K562 (cell line): ENCODE measurements around the gene LRRC10B. TPM values are rescaled to one million over a fixed set of nuclear protein-coding genes. Genes with fewer than 3 reads are reported as not detected.

Source experiments
- CBX3 ChIP-seq, 2 experiments: IDR thresholded peaks; 1 replicate in 1 of 2; 2 replicates in 1 of 2; pipeline ENCODE4 v1.6.1; 2012; ENCODE audit warnings: inconsistent platforms in 2 of 2, low read length in 2 of 2, borderline replicate concordance in 1 of 2, control low read depth in 1 of 2
- HCFC1 ChIP-seq: IDR thresholded peaks from 2 replicates; pipeline ENCODE4 v1.6.1; 2012; ENCODE audit warnings: low read depth, low read length, improper control_type of control experiment
- OTX1 ChIP-seq: fragments of 450-650 bp; formaldehyde crosslinking; IDR thresholded peaks from 2 replicates; pipeline ENCODE4 v1.4.0; 2022; ENCODE audit warnings: mild to moderate bottlenecking
- TGIF2 ChIP-seq: sonication (generic); formaldehyde crosslinking; IDR thresholded peaks from 2 replicates; pipeline ENCODE4 v1.8.1; 2022; ENCODE audit warnings: mild to moderate bottlenecking, missing genetic modification reagents, moderate library complexity
- ZNF197 ChIP-seq: fragments of 200-800 bp; sonication (Bioruptor generic); IDR thresholded peaks from 2 replicates; pipeline ENCODE4 v1.6.1; 2016; ENCODE audit warnings: low read depth, missing genetic modification characterization, missing compliant biosample characterization
- ZNF282 ChIP-seq: sonication (generic); formaldehyde crosslinking; IDR thresholded peaks from 2 replicates; pipeline ENCODE4 v1.8.1; 2023; ENCODE audit warnings: missing genetic modification reagents
- ZNF76 ChIP-seq: fragments of 250-450 bp; sonication (Bioruptor Pico); IDR thresholded peaks from 2 replicates; pipeline ENCODE4 v1.4.0; 2020; ENCODE audit warnings: mild to moderate bottlenecking, moderate library complexity, borderline replicate concordance
- polyA plus RNA-seq, 8 experiments: library from polyadenylated mRNA; depleted of rRNA in 4 of 8; stranded (reverse) in 5 of 8; unstranded in 3 of 8; fragments of >200 nt; fragmentation: Nextera tagmentation in 2 of 8; fragmentation: Illumina TruSeq in 1 of 8; extraction: Ambion mirVana in 2 of 8; extraction: Trizol in 1 of 8; gene quantifications; 2 replicates each; pipeline versions ENCODE4 v1.2.1 to v1.2.3, GENCODE V29; 2011 to 2014; ENCODE audit warnings: inconsistent platforms in 1 of 8, missing spikeins in 1 of 8
- total RNA-seq, 7 experiments: library from RNA; depleted of rRNA in 6 of 7; stranded (reverse); fragments of >200 nt in 6 of 7; fragmentation: Illumina TruSeq in 2 of 7; extraction: Trizol in 2 of 7; gene quantifications; 2 replicates each; pipeline versions ENCODE4 v1.2.1 to v1.2.3, GENCODE V29; 2011 to 2021; ENCODE audit warnings: low replicate concordance in 1 of 7
- TF ChIP-seq, protein P1 (sequence below): fragments of 200-800 bp; sonication (Bioruptor generic); IDR thresholded peaks from 2 replicates; pipeline ENCODE4 v1.6.1; 2017; ENCODE audit warnings: missing genetic modification characterization, missing compliant biosample characterization
- TF ChIP-seq, protein P2 (sequence below): fragments of 450-650 bp; formaldehyde crosslinking; conservative IDR thresholded peaks from 2 replicates; pipeline ENCODE4 v1.4.0; 2022; ENCODE audit warnings: mild to moderate bottlenecking, missing genetic modification characterization
- TF ChIP-seq, protein P3 (sequence below), 2 experiments: fragments of 250-450 bp in 1 of 2; fragments of 450-650 bp in 1 of 2; sonication (Bioruptor Pico) in 1 of 2; IDR thresholded peaks; 2 replicates each; pipeline versions ENCODE4 v1.6.1 to v1.8.0; 2016 to 2021; ENCODE audit warnings: mild to moderate bottlenecking in 2 of 2, moderate library complexity in 2 of 2, missing compliant biosample characterization in 1 of 2, missing genetic modification characterization in 1 of 2
- TF ChIP-seq, protein P4 (sequence below): IDR thresholded peaks from 2 replicates; pipeline ENCODE4 v1.6.1; 2011; ENCODE audit warnings: borderline replicate concordance, low read depth, mild to moderate bottlenecking, moderate library complexity, low read length; ENCODE audit not compliant: insufficient read depth, poor library complexity, severe bottlenecking
- TF ChIP-seq, protein P5 (sequence below): fragments of 250-450 bp; sonication (Bioruptor Pico); IDR thresholded peaks from 2 replicates; pipeline ENCODE4 v1.4.0; 2020; ENCODE audit warnings: mild to moderate bottlenecking, moderate library complexity

LRRC10B gene
- total and polyA plus RNA-seq, 9 of the 15 experiments (the other 6 are each of a cell fraction or from before 2014, with no cell fraction given) = 0.11 TPM; not detected in 8

DNA sequence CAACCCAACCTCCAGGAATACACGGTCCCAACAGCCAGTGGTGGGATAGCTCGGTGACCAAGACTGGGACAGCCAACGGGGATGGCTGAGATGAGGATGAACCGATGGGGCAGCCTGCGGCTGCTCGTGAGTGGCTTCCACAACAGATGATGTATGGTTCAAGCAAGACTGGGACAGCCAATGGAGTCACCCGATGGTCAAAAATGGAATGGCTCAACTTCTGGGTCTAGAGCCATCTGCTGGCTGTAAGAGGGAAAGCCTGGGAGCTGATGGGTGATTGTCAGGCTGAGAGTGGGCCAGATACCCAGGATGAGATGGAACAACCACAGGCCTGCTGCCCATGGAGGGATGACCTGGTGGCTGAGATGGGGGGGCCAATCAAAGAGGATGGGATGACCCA, 36.8 kb downstream of the LRRC10B start (continued):
- TF ChIP-seq ZNF76 (CRISPR knock-in tag) (no peak), CBX3 (IDR thresholded peaks at IDR 0.05; ENCODE audit: borderline replicate concordance in 1 of 2, low read length in 2 of 2) (peak in 1 of 2 experiments; percentile 54; a peak in 1 of 3 replicates), TGIF2 (CRISPR knock-in tag) (no peak), ZNF282 (CRISPR knock-in tag) (no peak), OTX1 (no peak), HCFC1 (peak; percentile 52), ZNF197 (0 out of 2 replicates have a peak, but pooled peaks have one; percentile 58)
- TF ChIP-seq, protein P1, sequence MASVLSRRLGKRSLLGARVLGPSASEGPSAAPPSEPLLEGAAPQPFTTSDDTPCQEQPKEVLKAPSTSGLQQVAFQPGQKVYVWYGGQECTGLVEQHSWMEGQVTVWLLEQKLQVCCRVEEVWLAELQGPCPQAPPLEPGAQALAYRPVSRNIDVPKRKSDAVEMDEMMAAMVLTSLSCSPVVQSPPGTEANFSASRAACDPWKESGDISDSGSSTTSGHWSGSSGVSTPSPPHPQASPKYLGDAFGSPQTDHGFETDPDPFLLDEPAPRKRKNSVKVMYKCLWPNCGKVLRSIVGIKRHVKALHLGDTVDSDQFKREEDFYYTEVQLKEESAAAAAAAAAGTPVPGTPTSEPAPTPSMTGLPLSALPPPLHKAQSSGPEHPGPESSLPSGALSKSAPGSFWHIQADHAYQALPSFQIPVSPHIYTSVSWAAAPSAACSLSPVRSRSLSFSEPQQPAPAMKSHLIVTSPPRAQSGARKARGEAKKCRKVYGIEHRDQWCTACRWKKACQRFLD = peak; percentile 42; the same call in 1 of the 2 replicates
- TF ChIP-seq, protein P2, sequence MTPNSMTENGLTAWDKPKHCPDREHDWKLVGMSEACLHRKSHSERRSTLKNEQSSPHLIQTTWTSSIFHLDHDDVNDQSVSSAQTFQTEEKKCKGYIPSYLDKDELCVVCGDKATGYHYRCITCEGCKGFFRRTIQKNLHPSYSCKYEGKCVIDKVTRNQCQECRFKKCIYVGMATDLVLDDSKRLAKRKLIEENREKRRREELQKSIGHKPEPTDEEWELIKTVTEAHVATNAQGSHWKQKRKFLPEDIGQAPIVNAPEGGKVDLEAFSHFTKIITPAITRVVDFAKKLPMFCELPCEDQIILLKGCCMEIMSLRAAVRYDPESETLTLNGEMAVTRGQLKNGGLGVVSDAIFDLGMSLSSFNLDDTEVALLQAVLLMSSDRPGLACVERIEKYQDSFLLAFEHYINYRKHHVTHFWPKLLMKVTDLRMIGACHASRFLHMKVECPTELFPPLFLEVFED (CRISPR knock-in tag) = no peak
- TF ChIP-seq, protein P3, sequence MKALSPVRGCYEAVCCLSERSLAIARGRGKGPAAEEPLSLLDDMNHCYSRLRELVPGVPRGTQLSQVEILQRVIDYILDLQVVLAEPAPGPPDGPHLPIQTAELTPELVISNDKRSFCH (CRISPR knock-in tag; IDR thresholded peaks at IDR 0.05) = no peak
- TF ChIP-seq, protein P3 (tag; IDR thresholded peaks at IDR 0.05) = peak; percentile 62; the same call in 1 of the 2 replicates
- TF ChIP-seq, protein P4, sequence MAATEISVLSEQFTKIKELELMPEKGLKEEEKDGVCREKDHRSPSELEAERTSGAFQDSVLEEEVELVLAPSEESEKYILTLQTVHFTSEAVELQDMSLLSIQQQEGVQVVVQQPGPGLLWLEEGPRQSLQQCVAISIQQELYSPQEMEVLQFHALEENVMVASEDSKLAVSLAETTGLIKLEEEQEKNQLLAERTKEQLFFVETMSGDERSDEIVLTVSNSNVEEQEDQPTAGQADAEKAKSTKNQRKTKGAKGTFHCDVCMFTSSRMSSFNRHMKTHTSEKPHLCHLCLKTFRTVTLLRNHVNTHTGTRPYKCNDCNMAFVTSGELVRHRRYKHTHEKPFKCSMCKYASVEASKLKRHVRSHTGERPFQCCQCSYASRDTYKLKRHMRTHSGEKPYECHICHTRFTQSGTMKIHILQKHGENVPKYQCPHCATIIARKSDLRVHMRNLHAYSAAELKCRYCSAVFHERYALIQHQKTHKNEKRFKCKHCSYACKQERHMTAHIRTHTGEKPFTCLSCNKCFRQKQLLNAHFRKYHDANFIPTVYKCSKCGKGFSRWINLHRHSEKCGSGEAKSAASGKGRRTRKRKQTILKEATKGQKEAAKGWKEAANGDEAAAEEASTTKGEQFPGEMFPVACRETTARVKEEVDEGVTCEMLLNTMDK = peak; percentile 21
- TF ChIP-seq, protein P5, sequence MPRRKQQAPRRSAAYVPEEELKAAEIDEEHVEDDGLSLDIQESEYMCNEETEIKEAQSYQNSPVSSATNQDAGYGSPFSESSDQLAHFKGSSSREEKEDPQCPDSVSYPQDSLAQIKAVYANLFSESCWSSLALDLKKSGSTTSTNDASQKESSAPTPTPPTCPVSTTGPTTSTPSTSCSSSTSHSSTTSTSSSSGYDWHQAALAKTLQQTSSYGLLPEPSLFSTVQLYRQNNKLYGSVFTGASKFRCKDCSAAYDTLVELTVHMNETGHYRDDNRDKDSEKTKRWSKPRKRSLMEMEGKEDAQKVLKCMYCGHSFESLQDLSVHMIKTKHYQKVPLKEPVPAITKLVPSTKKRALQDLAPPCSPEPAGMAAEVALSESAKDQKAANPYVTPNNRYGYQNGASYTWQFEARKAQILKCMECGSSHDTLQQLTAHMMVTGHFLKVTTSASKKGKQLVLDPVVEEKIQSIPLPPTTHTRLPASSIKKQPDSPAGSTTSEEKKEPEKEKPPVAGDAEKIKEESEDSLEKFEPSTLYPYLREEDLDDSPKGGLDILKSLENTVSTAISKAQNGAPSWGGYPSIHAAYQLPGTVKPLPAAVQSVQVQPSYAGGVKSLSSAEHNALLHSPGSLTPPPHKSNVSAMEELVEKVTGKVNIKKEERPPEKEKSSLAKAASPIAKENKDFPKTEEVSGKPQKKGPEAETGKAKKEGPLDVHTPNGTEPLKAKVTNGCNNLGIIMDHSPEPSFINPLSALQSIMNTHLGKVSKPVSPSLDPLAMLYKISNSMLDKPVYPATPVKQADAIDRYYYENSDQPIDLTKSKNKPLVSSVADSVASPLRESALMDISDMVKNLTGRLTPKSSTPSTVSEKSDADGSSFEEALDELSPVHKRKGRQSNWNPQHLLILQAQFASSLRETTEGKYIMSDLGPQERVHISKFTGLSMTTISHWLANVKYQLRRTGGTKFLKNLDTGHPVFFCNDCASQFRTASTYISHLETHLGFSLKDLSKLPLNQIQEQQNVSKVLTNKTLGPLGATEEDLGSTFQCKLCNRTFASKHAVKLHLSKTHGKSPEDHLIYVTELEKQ (CRISPR knock-in tag) = no peak
